ENCODE results near the gene HOOK1.

Gene HOOK1

DNA sequence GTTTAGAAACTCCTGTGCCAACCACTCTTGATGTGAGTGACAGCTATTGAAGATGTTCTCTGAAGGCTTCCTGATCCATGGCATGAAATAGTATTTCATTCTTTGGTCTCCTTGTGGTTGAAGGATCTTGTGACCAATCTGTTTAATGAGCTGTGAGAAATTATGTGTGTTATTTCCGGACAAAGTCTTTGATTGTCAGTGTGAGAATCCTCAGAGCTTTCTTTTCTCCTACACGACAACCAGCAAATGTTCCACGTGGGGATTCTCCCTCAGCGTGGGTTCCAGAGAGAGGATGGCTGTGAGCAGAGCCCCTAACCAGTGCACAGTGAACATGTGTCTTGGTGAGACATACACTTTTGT is 45.0 kb upstream of the HOOK1 start:
- H3K4me3 ChIP-seq (ENCODE audit: low read depth, low read length) = no peak overlapping the region
- DNase-seq (ENCODE audit: low read depth) = no peak
- no peak for TF ChIP-seq POLR2A (IDR thresholded peaks at IDR 0.05; ENCODE audit: extremely low read depth, insufficient read length)
- TF ChIP-seq, protein P1, sequence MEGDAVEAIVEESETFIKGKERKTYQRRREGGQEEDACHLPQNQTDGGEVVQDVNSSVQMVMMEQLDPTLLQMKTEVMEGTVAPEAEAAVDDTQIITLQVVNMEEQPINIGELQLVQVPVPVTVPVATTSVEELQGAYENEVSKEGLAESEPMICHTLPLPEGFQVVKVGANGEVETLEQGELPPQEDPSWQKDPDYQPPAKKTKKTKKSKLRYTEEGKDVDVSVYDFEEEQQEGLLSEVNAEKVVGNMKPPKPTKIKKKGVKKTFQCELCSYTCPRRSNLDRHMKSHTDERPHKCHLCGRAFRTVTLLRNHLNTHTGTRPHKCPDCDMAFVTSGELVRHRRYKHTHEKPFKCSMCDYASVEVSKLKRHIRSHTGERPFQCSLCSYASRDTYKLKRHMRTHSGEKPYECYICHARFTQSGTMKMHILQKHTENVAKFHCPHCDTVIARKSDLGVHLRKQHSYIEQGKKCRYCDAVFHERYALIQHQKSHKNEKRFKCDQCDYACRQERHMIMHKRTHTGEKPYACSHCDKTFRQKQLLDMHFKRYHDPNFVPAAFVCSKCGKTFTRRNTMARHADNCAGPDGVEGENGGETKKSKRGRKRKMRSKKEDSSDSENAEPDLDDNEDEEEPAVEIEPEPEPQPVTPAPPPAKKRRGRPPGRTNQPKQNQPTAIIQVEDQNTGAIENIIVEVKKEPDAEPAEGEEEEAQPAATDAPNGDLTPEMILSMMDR (IDR thresholded peaks at IDR 0.05; ENCODE audit: low read depth, low read length) = no peak
- TF ChIP-seq MYC (IDR thresholded peaks at IDR 0.05; ENCODE audit: low read depth, low read length) = no peak
- TF ChIP-seq, protein P2, sequence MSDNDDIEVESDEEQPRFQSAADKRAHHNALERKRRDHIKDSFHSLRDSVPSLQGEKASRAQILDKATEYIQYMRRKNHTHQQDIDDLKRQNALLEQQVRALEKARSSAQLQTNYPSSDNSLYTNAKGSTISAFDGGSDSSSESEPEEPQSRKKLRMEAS (IDR thresholded peaks at IDR 0.05; ENCODE audit: low read depth, low read length) = no peak

DNA sequence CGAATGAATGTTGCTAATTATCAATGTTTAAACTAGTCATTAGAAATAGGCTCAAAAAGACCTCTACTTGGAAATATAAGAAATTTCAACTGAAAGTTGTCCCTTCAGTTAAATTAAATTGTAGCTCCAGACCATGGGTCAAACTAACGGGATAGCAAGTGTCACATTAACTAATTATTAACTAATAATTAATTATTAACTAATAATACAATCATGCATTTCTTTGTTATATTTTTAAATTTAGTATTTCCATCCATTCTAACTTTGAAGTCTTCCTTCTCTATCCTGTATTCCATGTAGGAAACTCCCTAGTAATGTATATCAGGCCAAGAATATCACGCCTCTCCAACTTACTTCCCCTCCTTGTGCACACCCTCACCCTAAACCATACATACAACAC is 43.4 kb upstream of the HOOK1 start:
- H3K4me3 ChIP-seq (ENCODE audit: low read depth, low read length) = no peak overlapping the region
- TF ChIP-seq, protein P1 (IDR thresholded peaks at IDR 0.05; ENCODE audit: low read depth, low read length) = no peak
- TF ChIP-seq POLR2A (IDR thresholded peaks at IDR 0.05; ENCODE audit: extremely low read depth, insufficient read length) = no peak
- DNase-seq (ENCODE audit: low read depth) = no peak

DNA sequence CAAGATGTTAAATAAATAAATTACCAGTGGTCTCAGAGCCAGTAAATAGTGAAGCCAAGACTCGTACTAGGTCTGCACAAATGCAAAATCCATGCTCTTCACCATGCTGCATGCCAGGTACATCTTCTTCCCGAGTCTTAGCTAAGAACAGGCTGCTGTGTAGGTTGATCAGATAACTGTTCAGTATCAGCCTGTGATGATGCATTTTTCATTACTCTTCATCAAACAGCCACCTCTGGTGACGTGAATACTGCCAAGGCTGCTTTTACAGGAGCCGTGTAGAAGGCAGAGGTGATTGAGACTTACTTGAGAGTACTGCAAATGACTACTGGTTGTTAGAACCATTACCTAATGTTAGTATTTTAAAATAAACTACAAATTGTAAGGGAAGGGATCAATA is 39.3 kb upstream of the HOOK1 start:
- DNase-seq (ENCODE audit: low read depth) = no peak
- TF ChIP-seq POLR2A (IDR thresholded peaks at IDR 0.05; ENCODE audit: extremely low read depth, insufficient read length) (no peak), MYC (IDR thresholded peaks at IDR 0.05; ENCODE audit: low read depth, low read length) (no peak)
- TF ChIP-seq, protein P2 (IDR thresholded peaks at IDR 0.05; ENCODE audit: low read depth, low read length) = no peak
- TF ChIP-seq, protein P1 (IDR thresholded peaks at IDR 0.05; ENCODE audit: low read depth, low read length) = no peak
- H3K4me3 ChIP-seq (ENCODE audit: low read depth, low read length) = no peak overlapping the region

DNA sequence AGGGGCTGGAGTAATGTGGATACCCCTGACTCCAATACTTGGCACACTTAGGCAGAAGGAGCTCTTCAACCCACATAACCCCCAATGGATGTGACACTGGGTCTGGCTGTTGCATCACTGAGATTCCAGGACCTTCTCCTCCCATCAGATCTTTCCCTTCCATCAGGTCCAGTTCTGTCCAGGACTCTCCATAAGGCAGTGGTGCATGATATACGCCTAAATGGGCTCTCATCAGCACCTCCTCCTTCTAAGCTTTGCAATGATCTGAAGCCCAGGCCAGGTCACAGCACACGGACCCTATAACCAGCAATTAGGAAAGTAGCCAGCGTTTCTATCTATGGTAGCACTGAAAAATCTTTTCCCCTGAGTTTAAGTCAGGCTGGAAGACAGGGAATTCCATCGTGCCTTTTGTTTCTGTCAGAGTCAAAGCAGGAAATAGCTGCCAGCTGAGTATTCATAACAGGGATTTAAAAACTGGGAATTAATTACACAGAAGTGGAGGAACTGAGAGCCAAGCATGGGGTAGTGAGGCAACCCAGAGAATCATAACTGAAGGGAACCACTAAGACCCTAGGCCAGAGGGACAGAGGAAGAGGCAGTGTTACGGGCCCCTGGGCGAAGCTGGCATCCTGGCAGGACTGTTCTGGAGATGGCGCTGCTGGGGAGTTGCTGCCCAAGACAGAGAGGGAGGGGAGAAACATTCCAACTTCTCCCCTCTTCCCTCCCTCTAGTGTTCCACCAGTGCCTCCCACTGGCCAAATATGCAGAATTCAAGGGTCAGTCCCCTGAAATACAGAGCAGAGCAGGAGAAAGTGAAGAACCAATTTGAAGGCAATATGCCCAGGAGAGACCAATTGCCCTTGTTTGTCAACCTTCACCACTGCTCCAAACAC is 37.5 kb upstream of the HOOK1 start:
- no peak overlapping the region for H3K4me3 ChIP-seq (ENCODE audit: low read depth, low read length)
- no peak for DNase-seq (ENCODE audit: low read depth)

DNA sequence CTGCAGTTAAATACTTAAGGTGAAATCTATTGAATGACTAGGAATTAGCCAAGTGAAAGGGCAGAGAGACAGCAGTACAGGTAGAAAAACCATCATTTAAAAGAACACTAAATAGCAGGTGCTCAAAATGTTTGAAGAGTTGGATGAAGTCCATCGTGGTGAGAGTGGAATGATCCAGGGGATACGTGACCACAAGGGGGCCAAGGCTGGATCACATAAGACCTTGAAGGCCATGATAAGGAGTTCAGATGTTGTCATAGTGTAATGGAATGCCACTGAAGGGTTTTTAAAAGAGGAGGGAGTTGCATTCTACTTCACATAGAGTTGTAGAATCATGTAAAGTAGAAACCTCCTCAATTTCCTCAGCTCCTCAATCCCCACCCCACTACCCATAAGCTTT is 34.8 kb upstream of the HOOK1 start:
- no peak for TF ChIP-seq MYC (IDR thresholded peaks at IDR 0.05; ENCODE audit: low read depth, low read length)
- TF ChIP-seq, protein P1 (IDR thresholded peaks at IDR 0.05; ENCODE audit: low read depth, low read length) = peak; percentile 20
- H3K4me3 ChIP-seq (ENCODE audit: low read depth, low read length) = no peak overlapping the region
- DNase-seq (ENCODE audit: low read depth) = peak; percentile 5

More for the DNA sequence above, 37.5 kb upstream of the HOOK1 start:
- TF ChIP-seq, protein P2 (IDR thresholded peaks at IDR 0.05; ENCODE audit: low read depth, low read length) = no peak
- TF ChIP-seq, protein P1 (IDR thresholded peaks at IDR 0.05; ENCODE audit: low read depth, low read length) = peak; percentile 1
- TF ChIP-seq POLR2A (IDR thresholded peaks at IDR 0.05; ENCODE audit: extremely low read depth, insufficient read length) = no peak
- no peak for TF ChIP-seq MYC (IDR thresholded peaks at IDR 0.05; ENCODE audit: low read depth, low read length)

DNA sequence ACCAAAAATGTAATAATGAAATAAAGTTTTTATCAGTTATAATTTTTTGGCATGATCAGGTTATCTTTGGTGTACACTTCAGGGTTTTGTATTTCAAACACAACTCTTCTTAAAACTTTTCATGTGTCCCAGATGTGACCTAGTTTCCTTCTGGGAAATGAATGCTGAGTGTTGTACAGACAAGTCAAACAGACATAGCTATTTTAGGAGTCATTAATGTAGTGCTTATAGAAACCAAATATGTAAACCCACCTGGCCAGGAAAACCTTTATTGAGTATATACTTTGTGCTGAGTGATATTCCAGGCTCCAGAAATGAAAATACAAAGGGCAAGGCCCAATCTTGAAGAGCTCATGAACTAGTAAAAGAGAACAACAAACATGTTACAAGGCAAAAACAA is 25.9 kb upstream of the HOOK1 start:
- no peak for DNase-seq (ENCODE audit: low read depth)
- TF ChIP-seq MYC (IDR thresholded peaks at IDR 0.05; ENCODE audit: low read depth, low read length) (no peak), POLR2A (IDR thresholded peaks at IDR 0.05; ENCODE audit: extremely low read depth, insufficient read length) (no peak)
- TF ChIP-seq, protein P1 (IDR thresholded peaks at IDR 0.05; ENCODE audit: low read depth, low read length) = no peak
- TF ChIP-seq, protein P2 (IDR thresholded peaks at IDR 0.05; ENCODE audit: low read depth, low read length) = no peak
- no peak overlapping the region for H3K4me3 ChIP-seq (ENCODE audit: low read depth, low read length)
